GM23248 (cell line): ENCODE data around the gene NISCH.

ENCODE experiments used
- EZH2 ChIP-seq: fragments of 200-600 bp; sonication (generic); IDR thresholded peaks from 2 replicates; pipeline ENCODE4 v1.6.1; 2018; ENCODE audit warnings: antibody characterized with exemption, mild to moderate bottlenecking; ENCODE audit not compliant: insufficient read depth, poor library complexity, severe bottlenecking
- EZH2phosphoT487 ChIP-seq: fragments of 200-600 bp; sonication (generic); IDR thresholded peaks from 2 replicates; pipeline ENCODE4 v1.6.1; 2018; ENCODE audit warnings: antibody characterized with exemption, moderate library complexity, mild to moderate bottlenecking, low read depth; ENCODE audit not compliant: insufficient read depth

GRCh38 chr3:52494445-52494844 lies 39.0 kb downstream of the NISCH start:
- TF ChIP-seq EZH2 (no peak), EZH2phosphoT487 (no peak)
